ENCODE measurements around the gene PROB1. TPM values are rescaled to one million over a fixed set of nuclear protein-coding genes. Genes with fewer than 3 reads are reported as not detected.
"Not testable (repeated sequence)": the region's sequence is repeated elsewhere in the genome, so short reads cannot be mapped to it uniquely, and the experiment has no call there.

Gene PROB1
- polyA plus RNA-seq, 1 donor, result 2.1 TPM

DNA sequence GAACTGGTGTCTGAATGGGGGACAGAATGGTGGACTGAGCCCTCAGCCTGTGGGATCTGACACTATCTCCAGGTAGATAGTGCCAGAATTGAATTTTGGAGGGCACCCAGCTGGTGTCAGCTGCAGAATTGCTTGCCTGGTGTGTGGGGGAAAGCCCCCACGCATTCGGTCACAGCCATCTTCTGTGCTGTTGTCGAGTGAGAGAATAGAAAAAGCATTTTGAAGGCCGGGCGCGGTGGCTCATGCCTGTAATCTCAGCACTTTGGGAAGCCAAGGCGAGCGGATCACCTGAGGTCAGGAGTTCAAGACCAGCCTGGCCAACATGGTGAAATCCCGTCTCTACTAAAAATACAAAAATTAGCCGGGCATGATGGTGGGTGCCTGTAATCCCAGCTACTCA, 7.9 kb downstream of the PROB1 start:
- not testable (repeated sequence) for H3K27ac ChIP-seq (ENCODE audit: low read length); H3K36me3 ChIP-seq (ENCODE audit: control insufficient read depth, insufficient read depth, low read length); H3K4me3 ChIP-seq (ENCODE audit: low read length); H3K27me3 ChIP-seq (ENCODE audit: control insufficient read depth, insufficient read depth, low read length); H3K9me3 ChIP-seq (ENCODE audit: control insufficient read depth, low read depth, low read length); DNase-seq
- H3K4me1 ChIP-seq (ENCODE audit: control insufficient read depth, insufficient read depth, low read length), result peaks cover 50% of the 10 kb centered on the region
- WGBS (ENCODE audit: insufficient coverage, low lambda C conversion rate), result no CpG with 5 or more reads among the region's 10 CpGs

DNA sequence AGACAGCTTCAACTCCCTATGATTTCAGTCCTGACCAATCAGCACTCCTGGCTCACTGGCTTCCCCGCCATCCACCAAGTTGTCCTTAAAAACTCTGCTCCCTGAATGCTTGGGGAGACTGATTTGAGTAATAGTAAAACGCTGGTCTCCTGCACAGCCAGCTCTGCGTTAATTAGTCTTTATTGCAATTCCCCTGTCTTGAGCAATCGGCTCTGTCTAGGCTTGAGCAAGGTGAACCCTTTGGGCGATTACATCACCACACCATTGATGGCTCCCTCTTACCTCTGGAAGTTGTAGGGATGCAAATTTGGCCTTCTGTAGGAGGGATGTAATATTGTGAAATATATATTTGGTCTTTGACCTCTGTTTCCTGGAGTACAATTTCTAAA, 8.9 kb downstream of the PROB1 start:
- no peaks in the 10 kb centered on the region for H3K27me3 ChIP-seq (ENCODE audit: control insufficient read depth, insufficient read depth, low read length)
- WGBS (ENCODE audit: insufficient coverage, low lambda C conversion rate), result no CpG with 5 or more reads among the region's 5 CpGs
- H3K36me3 ChIP-seq (ENCODE audit: control insufficient read depth, insufficient read depth, low read length), result no peaks in the 10 kb centered on the region
- no peak overlapping the region for H3K4me3 ChIP-seq (ENCODE audit: low read length)
- H3K27ac ChIP-seq (ENCODE audit: low read length), result no peak overlapping the region
- no peaks in the 10 kb centered on the region for H3K9me3 ChIP-seq (ENCODE audit: control insufficient read depth, low read depth, low read length)
- DNase-seq, result no peak
- H3K4me1 ChIP-seq (ENCODE audit: control insufficient read depth, insufficient read depth, low read length), result peaks cover 56% of the 10 kb centered on the region

DNA sequence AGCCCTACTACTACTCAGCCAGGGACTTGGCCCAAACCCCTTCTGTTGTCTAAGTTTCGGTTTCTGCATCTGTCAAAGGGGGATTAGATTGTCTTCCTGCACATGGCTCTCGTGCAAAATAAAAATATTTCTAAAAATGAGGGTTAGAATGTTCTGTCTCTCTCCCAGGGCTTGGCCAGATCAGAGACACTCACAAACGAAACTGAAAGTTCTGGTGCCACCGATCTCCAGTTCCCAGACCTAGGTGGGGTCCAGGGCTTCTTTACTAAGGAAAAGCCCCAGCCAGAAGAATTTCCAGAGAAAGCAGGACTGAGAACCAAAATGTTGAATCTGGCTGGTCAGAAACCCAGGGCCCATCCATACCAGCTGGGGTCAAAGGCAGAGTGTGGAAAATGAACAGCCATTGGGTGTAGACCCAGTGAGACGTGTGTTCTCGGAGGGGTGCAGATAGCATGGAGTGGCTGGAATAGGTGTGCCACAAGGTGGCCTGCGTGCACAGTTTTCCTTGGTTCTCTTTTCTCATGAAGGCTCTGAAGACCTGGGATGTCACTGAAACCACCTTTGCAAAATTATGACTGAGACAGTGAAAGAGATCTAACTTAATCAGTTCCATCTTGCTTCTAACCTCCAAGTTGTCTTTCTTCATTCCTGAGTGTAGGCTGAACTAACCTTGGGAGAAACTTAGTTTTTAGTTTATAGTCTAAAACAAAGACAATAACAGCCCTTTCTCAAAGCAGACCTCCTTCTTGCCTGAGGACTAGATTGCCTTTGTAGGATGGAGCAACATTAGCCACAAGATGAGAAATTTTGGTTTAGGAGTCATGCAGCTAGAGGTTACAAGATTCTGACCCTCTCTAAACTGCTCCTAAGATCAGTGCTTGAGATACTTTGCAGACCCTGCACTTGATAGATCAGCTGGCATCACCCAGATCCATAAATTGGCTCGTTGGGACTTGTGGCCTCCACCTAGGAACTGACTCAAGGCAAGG, 9.5 kb downstream of the PROB1 start:
- no CpG with 5 or more reads among the region's 8 CpGs for WGBS (ENCODE audit: insufficient coverage, low lambda C conversion rate)
- H3K27me3 ChIP-seq (ENCODE audit: control insufficient read depth, insufficient read depth, low read length), result no peaks in the 10 kb centered on the region
- H3K27ac ChIP-seq (ENCODE audit: low read length), result no peak overlapping the region
- DNase-seq, result peak in 1 of 2 donors; percentile 72
- H3K36me3 ChIP-seq (ENCODE audit: control insufficient read depth, insufficient read depth, low read length), result no peaks in the 10 kb centered on the region
- no peaks in the 10 kb centered on the region for H3K9me3 ChIP-seq (ENCODE audit: control insufficient read depth, low read depth, low read length)
- peaks cover 61% of the 10 kb centered on the region for H3K4me1 ChIP-seq (ENCODE audit: control insufficient read depth, insufficient read depth, low read length)
- no peak overlapping the region for H3K4me3 ChIP-seq (ENCODE audit: low read length)

DNA sequence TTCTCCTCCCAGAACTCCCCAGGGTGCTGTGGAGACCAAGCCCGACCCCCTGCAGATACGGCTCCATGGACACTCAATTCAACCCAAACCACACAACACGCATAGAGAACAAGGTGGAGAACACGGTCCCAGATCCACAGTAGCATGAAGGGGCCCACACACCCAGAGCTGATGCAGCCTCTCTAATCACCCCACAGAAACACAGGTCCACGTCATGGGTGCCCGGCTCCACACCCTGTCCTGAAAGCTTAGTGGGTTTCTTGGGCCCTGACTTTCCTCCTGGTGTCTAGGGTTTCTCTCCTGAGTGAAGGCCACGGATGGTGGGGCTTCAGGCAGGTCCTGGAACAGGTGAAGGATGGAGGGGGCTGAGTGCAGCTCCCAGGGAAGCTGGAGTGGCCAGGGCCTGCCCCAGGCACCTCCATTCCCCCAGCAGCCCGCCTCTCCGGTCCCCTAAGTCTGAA, 10.3 kb downstream of the PROB1 start:
- no peak overlapping the region for H3K27ac ChIP-seq (ENCODE audit: low read length)
- no peaks in the 10 kb centered on the region for H3K9me3 ChIP-seq (ENCODE audit: control insufficient read depth, low read depth, low read length)
- peaks cover 5% of the 10 kb centered on the region for H3K36me3 ChIP-seq (ENCODE audit: control insufficient read depth, insufficient read depth, low read length)
- H3K4me1 ChIP-seq (ENCODE audit: control insufficient read depth, insufficient read depth, low read length), result peaks cover 64% of the 10 kb centered on the region
- no peak overlapping the region for H3K4me3 ChIP-seq (ENCODE audit: low read length)
- WGBS (ENCODE audit: insufficient coverage, low lambda C conversion rate), result no CpG with 5 or more reads among the region's 9 CpGs
- no peaks in the 10 kb centered on the region for H3K27me3 ChIP-seq (ENCODE audit: control insufficient read depth, insufficient read depth, low read length)
- DNase-seq, result no peak

DNA sequence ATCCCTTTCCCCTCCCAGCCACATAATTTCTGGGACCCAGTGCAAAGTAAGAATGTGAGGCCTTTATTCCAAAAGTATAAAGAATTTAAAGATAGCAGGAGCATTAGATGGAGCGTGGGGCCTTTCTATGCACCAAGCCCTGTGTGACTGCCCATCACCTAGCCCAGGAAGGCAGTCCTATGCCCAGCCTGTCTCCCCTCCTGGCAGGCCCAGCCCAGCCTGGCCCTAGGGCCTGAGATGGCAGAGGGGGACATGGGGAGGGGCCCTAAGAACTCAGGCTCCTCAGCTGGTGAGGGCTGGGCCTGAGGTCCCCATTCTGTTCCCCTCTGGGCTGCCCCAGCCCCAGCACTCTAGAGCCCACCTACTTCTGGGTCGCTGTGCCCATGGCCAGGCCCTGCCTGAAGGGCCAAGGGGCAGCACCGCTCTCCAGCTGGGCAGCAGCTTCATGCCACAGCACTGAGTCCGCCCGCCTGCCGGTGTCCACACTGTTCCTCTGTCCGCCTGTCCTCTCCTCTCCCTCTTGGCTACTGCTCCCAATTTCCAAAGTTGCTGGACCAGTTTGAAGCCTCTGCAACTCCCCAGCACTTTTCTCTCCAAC, 10.8 kb downstream of the PROB1 start:
- H3K4me1 ChIP-seq (ENCODE audit: control insufficient read depth, insufficient read depth, low read length), result peaks cover 68% of the 10 kb centered on the region
- peaks cover 10% of the 10 kb centered on the region for H3K36me3 ChIP-seq (ENCODE audit: control insufficient read depth, insufficient read depth, low read length)
- DNase-seq, result no peak
- no peaks in the 10 kb centered on the region for H3K9me3 ChIP-seq (ENCODE audit: control insufficient read depth, low read depth, low read length)
- H3K27ac ChIP-seq (ENCODE audit: low read length), result peak overlapping the region; percentile 37
- H3K27me3 ChIP-seq (ENCODE audit: control insufficient read depth, insufficient read depth, low read length), result no peaks in the 10 kb centered on the region
- no peak overlapping the region for H3K4me3 ChIP-seq (ENCODE audit: low read length)
- no CpG with 5 or more reads among the region's 7 CpGs for WGBS (ENCODE audit: insufficient coverage, low lambda C conversion rate)

DNA sequence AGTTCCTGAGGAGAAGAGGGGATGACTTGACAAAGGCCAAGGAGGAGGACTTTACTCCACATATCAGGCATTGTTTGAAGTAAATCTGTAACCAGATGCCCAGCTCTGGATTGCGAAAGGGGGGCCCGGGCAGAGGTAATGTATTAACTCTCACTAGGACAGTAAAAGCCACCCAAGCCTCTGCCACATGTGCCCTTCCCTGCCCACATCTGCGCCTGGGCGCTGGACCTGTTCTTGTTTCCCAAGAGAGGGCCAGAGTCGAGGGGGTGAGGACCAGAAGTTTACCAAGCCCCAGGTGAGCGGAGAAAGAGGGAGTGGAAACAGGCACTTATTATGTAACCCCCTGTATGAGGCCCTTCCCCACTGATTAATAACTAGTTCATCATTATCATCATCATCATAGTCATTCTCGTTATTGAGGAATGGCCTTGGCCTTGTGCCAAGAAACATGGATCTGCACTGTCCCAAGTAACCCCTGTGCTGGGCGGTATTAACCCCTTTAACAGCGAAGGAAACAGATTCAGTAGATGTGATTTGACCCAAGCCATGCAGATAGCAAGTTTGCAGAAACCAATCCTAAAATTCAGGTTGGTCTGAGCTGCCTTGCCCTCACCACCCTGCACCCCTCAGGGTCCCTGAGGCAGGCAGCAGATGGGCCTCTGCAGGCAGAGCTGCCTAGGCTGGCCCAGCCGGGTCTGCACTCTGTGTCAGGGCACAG, 11.5 kb downstream of the PROB1 start, which contains the start of gene SLC23A1:
Gene SLC23A1 (minus strand): TSS at position 23 of the 718 bp plus-strand sequence. CDS start 44 bp downstream, outside the sequence.
- DNase-seq, result peak; percentile 78 to 92
- Histone ChIP-seq H3K27me3 (ENCODE audit: control insufficient read depth, insufficient read depth, low read length) (no peaks in the 10 kb centered on the region), H3K36me3 (ENCODE audit: control insufficient read depth, insufficient read depth, low read length) (peaks cover 12% of the 10 kb centered on the region), H3K27ac (ENCODE audit: low read length) (peak within 1 kb of the TSS; percentile 59), H3K9me3 (ENCODE audit: control insufficient read depth, low read depth, low read length) (no peaks in the 10 kb centered on the region), H3K4me1 (ENCODE audit: control insufficient read depth, insufficient read depth, low read length) (peaks cover 74% of the 10 kb centered on the region), H3K4me3 (ENCODE audit: low read length) (peak within 1 kb of the TSS; percentile 23)
- no CpG with 5 or more reads among the region's 10 CpGs for WGBS (ENCODE audit: insufficient coverage, low lambda C conversion rate)

DNA sequence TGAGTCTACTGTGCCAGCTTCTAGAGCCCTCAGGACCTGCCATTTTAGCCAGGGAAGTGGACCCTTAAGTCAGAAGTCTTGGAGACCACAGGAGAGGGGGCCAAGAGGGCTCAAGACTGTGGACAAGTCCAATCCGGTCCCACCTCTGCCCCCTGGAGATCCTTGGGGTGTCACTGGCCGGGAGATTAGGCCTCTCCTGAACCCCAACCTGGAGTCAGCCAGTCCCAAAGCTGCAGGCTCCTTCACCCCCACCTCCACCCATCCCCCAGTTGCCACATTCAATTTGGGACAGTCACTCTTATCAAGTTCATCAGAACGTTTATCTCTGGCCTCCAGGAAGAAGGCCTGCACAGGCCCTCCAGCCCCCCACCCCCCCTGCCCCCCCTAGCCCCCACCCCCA, 12.1 kb downstream of the PROB1 start:
- Histone ChIP-seq H3K4me1 (ENCODE audit: control insufficient read depth, insufficient read depth, low read length) (peaks cover 70% of the 10 kb centered on the region), H3K9me3 (ENCODE audit: control insufficient read depth, low read depth, low read length) (peaks cover 2% of the 10 kb centered on the region), H3K27ac (ENCODE audit: low read length) (peak overlapping the region; percentile 59)

DNA sequence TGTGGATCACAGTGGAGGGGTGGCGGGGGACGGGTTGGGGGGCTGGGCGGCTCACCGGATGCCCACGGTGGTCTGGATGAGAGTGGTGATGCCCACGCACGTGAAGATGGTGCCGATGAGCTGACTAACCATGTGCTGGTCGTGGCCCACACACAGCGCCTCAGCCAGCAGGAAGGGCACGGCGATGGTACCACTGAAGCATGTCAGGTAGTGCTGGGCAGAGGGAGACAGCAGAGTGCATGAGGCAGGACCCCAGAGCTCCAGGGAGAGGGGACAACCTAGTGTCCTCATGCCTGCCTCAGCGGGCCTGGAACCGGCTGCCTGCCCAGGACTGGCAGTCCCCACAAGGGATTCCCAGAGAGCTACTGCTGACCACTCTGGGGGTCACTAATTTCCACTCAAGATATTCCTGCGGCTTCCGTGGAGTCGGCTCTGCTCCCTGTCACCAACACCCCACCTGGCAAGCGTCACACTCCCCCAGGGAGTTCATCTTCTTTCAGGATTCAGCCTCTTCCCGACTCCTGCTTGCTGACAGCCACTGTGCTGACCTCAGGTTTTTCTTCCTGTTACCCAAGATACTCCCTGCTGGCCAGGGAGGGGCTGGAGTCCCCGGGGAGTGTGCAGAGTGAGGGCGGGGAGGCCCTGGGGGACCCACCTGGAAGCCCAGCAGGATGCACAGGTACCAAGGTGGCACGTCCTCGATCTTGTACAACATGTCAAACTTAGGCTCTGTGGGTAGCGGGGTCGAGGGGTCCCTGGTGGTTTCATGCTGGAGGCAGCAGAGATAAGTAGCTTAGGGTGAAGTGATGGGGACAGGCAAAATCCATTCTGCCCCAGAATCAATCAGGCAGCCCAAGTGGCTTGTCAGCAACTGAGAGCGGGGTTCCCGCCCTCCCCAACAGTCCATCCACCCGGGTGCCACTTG, 12.8 kb downstream of the PROB1 start:
- Histone ChIP-seq H3K4me1 (ENCODE audit: control insufficient read depth, insufficient read depth, low read length) (peaks cover 65% of the 10 kb centered on the region), H3K4me3 (ENCODE audit: low read length) (peak overlapping the region; percentile 23), H3K9me3 (ENCODE audit: control insufficient read depth, low read depth, low read length) (peaks cover 2% of the 10 kb centered on the region), H3K27ac (ENCODE audit: low read length) (peak overlapping the region; percentile 59), H3K36me3 (ENCODE audit: control insufficient read depth, insufficient read depth, low read length) (peaks cover 14% of the 10 kb centered on the region), H3K27me3 (ENCODE audit: control insufficient read depth, insufficient read depth, low read length) (no peaks in the 10 kb centered on the region)
- WGBS (ENCODE audit: insufficient coverage, low lambda C conversion rate), result no CpG with 5 or more reads among the region's 28 CpGs
- peak in 1 of 2 donors; percentile 57 for DNase-seq

More for the DNA sequence above, 12.1 kb downstream of the PROB1 start:
- Histone ChIP-seq H3K4me3 (ENCODE audit: low read length) (peak overlapping the region; percentile 23), H3K36me3 (ENCODE audit: control insufficient read depth, insufficient read depth, low read length) (peaks cover 12% of the 10 kb centered on the region), H3K27me3 (ENCODE audit: control insufficient read depth, insufficient read depth, low read length) (no peaks in the 10 kb centered on the region)
- DNase-seq, result no peak
- no CpG with 5 or more reads among the region's 3 CpGs for WGBS (ENCODE audit: insufficient coverage, low lambda C conversion rate)

DNA sequence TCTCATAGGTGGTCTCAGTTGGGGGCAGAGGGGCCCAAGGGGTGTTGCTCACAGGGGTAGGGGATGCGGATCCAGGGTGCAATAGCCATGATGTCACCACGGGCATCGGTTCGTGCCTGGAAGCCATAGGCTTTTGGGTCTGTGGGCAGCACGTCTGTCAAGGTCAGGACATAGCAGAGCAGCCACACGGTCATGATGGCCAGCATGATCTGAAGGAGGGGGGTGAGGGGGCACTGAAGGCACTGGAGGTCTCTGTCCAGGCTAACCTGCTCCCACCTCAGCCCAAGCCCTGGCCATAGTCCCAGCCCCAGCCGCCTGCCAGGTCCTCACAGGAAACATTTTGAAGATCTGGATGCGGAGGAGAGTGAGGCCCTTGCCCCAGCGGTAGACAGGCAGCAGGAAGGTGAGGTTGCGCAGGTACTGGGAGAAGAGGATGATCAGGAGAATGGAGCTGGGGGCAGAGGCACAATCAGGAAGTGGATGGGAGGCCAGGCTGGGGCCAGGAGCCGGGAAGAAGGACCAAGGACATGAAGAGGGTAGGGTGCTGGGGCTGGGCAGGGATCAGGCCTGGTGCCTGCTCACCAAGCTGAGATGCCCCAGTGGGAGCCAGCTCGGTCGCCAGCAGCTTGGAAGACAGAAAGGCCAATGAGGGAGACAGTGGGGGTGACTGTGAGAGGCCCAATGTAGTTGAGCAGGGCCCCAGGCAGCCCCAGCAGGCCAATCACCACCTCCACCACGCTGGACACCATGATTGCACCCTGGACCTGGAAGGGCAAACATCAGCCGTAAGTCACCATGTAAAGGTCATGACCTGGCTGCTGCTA, 15.1 kb downstream of the PROB1 start:
- Histone ChIP-seq H3K27ac (ENCODE audit: low read length) (no peak overlapping the region), H3K4me1 (ENCODE audit: control insufficient read depth, insufficient read depth, low read length) (peaks cover 53% of the 10 kb centered on the region), H3K4me3 (ENCODE audit: low read length) (no peak overlapping the region), H3K9me3 (ENCODE audit: control insufficient read depth, low read depth, low read length) (peaks cover 2% of the 10 kb centered on the region), H3K27me3 (ENCODE audit: control insufficient read depth, insufficient read depth, low read length) (no peaks in the 10 kb centered on the region), H3K36me3 (ENCODE audit: control insufficient read depth, insufficient read depth, low read length) (peaks cover 17% of the 10 kb centered on the region)
- no peak for DNase-seq
- no CpG with 5 or more reads among the region's 15 CpGs for WGBS (ENCODE audit: insufficient coverage, low lambda C conversion rate)

Measured in large intestine (tissue), 3 donors.